ENCODE results near the gene C6orf136. TPM values are rescaled to one million over a fixed set of nuclear protein-coding genes. Genes with fewer than 3 reads are reported as not detected.

C6orf136 gene
- total and polyA plus RNA-seq, 10 of the 15 experiments (the other 5 are each of a cell fraction or from before 2014, with no cell fraction given): 5.2 to 24.1 (median 14.9) TPM

GRCh38 chr6:30601436-30601814 lies 45.5 kb upstream of the C6orf136 start:
- intact Hi-C loops (cut with micrococcal nuclease; ENCODE audit: unreplicated experiment): no loop called here
- in situ Hi-C loops (cut with MboI): no loop called here
- Histone ChIP-seq H3K27me3 (replicated peaks in 1 of 2; ENCODE audit: control insufficient read depth in 2 of 2, insufficient read depth in 2 of 2, low read length in 1 of 2) (no peaks in the 10 kb centered on the region), H3K9ac (ENCODE audit: control insufficient read depth, insufficient read depth, low read length) (no peak overlapping the region), H3K79me2 (ENCODE audit: control insufficient read depth, insufficient read depth, low read length) (no peaks in the 10 kb centered on the region), H3K4me1 (ENCODE audit: control insufficient read depth, insufficient read depth, low read length) (no peaks in the 10 kb centered on the region; the same call in 1 of the 2 replicates), H3K4me3 (no peak overlapping the region), H3K9me3 (replicated peaks; ENCODE audit: control insufficient read depth, insufficient read depth, low read length) (no peaks in the 10 kb centered on the region), H3K36me3 (ENCODE audit: control insufficient read depth in 2 of 2, insufficient read depth in 2 of 2, low read length in 1 of 2) (peaks cover 26 to 37% of the 10 kb centered on the region in 2 experiments), H4K20me1 (ENCODE audit: control insufficient read depth, insufficient read depth) (peaks cover 3% of the 10 kb centered on the region; the same call in 1 of the 2 replicates), H2AFZ (ENCODE audit: control insufficient read depth, low read depth, low read length) (no peak overlapping the region), H3K4me2 (ENCODE audit: control insufficient read depth, insufficient read depth) (no peak overlapping the region), H3K27ac (ENCODE audit: control insufficient read depth, insufficient read depth) (no peak overlapping the region)
- SMC1A ChIA-PET (ENCODE audit: uncharacterized antibody, unreplicated experiment): interaction anchor here (0.8 to 3.5 kb wide), 6 partner anchors 9 to 283 kb away, joined by 3 to 16 read pairs (median 4); partner anchors contain the start of gene DDR1
- RAD21 ChIA-PET (ENCODE audit: unreplicated experiment): no interaction called here
- no peak for DNase-seq (ENCODE audit: low read depth, low spot score)
- 91% methylated on average over 6 of the region's 6 CpGs for WGBS (ENCODE audit: insufficient coverage, insufficient replicate concordance, low lambda C conversion rate, missing lambda C conversion rate)
- no peak for ATAC-seq
- BruUV-seq (replicated peaks): no TSS peak
- FAIRE-seq: no peak
- CTCF ChIA-PET: interaction anchor here (1.2 to 10.3 kb wide), 4 partner anchors 10 to 130 kb away, joined by 5 to 188 read pairs (median 64); no protein-coding TSS in a partner anchor
- POLR2A ChIA-PET: interaction anchor here (2.5 kb wide), 1 partner anchor 11 kb away, joined by 10 read pairs; no protein-coding TSS in a partner anchor
- no peak for TF ChIP-seq CEBPB (IDR thresholded peaks at IDR 0.05; ENCODE audit: borderline replicate concordance in 1 of 2, low read depth in 2 of 2, low read length in 2 of 2)
- no peak for TF ChIP-seq GATAD2B (conservative IDR thresholded peaks at IDR 0.05; ENCODE audit: low read depth)
- TF ChIP-seq SMAD5 (IDR thresholded peaks at IDR 0.05; ENCODE audit: low read depth): no peak
- no peak for TF ChIP-seq KLF5 (IDR thresholded peaks at IDR 0.05; ENCODE audit: partially characterized antibody)
- TF ChIP-seq KDM1A (IDR thresholded peaks at IDR 0.05; ENCODE audit: borderline replicate concordance): no peak
- no peak for TF ChIP-seq ASH2L (IDR thresholded peaks at IDR 0.05; ENCODE audit: borderline replicate concordance, low read depth)
- no peak for TF ChIP-seq BCL11A (IDR thresholded peaks at IDR 0.05; ENCODE audit: low read depth, low read length)
- TF ChIP-seq RAD51 (IDR thresholded peaks at IDR 0.05): no peak
- no peak for TF ChIP-seq RFX5 (IDR thresholded peaks at IDR 0.05; ENCODE audit: low read depth, low read length)
- no peak for TF ChIP-seq ZNF217 (IDR thresholded peaks at IDR 0.05)
- no peak for TF ChIP-seq ZNF207 (IDR thresholded peaks at IDR 0.05; ENCODE audit: borderline replicate concordance)
- no peak for TF ChIP-seq E2F4 (IDR thresholded peaks at IDR 0.05; ENCODE audit: low read depth, low read length)
- TF ChIP-seq MXI1 (IDR thresholded peaks at IDR 0.05; ENCODE audit: low read depth, low read length): no peak
- no peak for TF ChIP-seq NFYB (IDR thresholded peaks at IDR 0.05; ENCODE audit: insufficient read depth, low read depth, low read length)
- no peak for TF ChIP-seq BCLAF1 (IDR thresholded peaks at IDR 0.05)
- TF ChIP-seq SMC3 (IDR thresholded peaks at IDR 0.05; ENCODE audit: borderline replicate concordance, low read length): no peak
- TF ChIP-seq SUPT20H (IDR thresholded peaks at IDR 0.05; ENCODE audit: borderline replicate concordance, control insufficient read depth, low read depth, low read length): no peak
- TF ChIP-seq ESRRA (IDR thresholded peaks at IDR 0.05; ENCODE audit: low read length): no peak
